Nephron (organoid): ENCODE data around the gene GARIN5A.

Source experiments
- H3K27ac Mint-ChIP-seq, 3 experiments: 2 replicates each; pipeline ENCODE4 v1.8.0; 2020; ENCODE audit warnings: mixed read lengths in 3 of 3, mild to moderate bottlenecking in 2 of 3, moderate library complexity in 1 of 3
- H3K27me3 Mint-ChIP-seq: 2 replicates; pipeline ENCODE4 v1.8.0; 2021; ENCODE audit warnings: low read depth, mild to moderate bottlenecking, moderate library complexity, mixed read lengths
- H3K36me3 Mint-ChIP-seq: 2 replicates; pipeline ENCODE4 v1.8.0; 2020; ENCODE audit warnings: low read depth, mixed read lengths
- H3K4me1 Mint-ChIP-seq: 2 replicates; pipeline ENCODE4 v1.8.0; 2020; ENCODE audit warnings: mixed read lengths
- H3K4me3 Mint-ChIP-seq, 3 experiments: 2 replicates each; pipeline ENCODE4 v1.8.0; 2020; ENCODE audit warnings: mild to moderate bottlenecking in 3 of 3, mixed read lengths in 3 of 3, moderate library complexity in 2 of 3
- H3K9me3 Mint-ChIP-seq: 2 replicates; pipeline ENCODE4 v1.8.0; 2020; ENCODE audit warnings: mixed read lengths
- TF ChIP-seq, protein P1 (sequence below), 3 experiments: fragments of 200-600 bp; sonication (generic); IDR thresholded peaks; one replicate each; pipeline ENCODE4 v1.5.0; 2021; ENCODE audit warnings: antibody characterized with exemption in 3 of 3; ENCODE audit not compliant: unreplicated experiment in 3 of 3

GARIN5A gene

DNA sequence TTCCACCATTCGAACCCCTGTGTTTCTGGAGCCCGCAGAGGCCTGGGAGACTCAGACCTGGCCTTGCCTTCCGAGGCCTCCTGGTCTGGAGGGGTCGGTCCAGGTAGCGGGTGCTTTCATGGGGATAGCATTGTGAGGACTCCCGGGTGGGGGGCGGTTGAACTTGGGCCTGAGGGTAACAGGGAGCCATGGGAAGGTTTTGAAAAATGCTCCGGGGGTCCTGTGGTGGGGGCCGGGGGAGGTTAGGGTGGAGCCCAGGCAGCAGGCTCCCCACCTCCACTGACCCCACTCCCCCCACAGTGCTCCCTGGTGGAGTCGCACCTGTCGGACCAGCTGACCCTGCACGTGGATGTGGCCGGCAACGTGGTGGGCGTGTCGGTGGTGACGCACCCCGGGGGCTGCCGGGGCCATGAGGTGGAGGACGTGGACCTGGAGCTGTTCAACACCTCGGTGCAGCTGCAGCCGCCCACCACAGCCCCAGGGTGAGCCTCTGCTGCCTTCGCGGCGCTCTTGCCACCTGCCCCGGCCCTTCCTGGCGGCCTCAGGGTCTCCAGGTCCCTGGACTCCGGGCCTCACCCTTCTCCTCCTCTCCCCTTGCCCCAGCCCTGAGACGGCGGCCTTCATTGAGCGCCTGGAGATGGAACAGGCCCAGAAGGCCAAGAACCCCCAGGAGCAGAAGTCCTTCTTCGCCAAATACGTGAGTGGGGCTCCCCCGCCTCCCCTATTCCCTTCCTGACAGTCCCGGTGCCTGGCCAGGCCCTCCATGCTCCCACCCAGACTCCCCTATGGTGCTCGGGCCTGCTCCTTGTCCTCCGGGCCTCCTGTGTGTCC lies 3.8 kb upstream of the GARIN5A start:
- TF ChIP-seq, protein P1, sequence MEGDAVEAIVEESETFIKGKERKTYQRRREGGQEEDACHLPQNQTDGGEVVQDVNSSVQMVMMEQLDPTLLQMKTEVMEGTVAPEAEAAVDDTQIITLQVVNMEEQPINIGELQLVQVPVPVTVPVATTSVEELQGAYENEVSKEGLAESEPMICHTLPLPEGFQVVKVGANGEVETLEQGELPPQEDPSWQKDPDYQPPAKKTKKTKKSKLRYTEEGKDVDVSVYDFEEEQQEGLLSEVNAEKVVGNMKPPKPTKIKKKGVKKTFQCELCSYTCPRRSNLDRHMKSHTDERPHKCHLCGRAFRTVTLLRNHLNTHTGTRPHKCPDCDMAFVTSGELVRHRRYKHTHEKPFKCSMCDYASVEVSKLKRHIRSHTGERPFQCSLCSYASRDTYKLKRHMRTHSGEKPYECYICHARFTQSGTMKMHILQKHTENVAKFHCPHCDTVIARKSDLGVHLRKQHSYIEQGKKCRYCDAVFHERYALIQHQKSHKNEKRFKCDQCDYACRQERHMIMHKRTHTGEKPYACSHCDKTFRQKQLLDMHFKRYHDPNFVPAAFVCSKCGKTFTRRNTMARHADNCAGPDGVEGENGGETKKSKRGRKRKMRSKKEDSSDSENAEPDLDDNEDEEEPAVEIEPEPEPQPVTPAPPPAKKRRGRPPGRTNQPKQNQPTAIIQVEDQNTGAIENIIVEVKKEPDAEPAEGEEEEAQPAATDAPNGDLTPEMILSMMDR (IDR thresholded peaks at IDR 0.05; ENCODE audit: unreplicated experiment in 3 of 3) = no peak
- Mint-ChIP-seq H3K9me3 (peaks cover 3% of the 10 kb centered on the region), H3K4me1 (peaks cover 14% of the 10 kb centered on the region), H3K36me3 (peaks cover 57% of the 10 kb centered on the region), H3K27ac (no peak overlapping the region), H3K27me3 (no peaks in the 10 kb centered on the region), H3K4me3 (no peak overlapping the region)

DNA sequence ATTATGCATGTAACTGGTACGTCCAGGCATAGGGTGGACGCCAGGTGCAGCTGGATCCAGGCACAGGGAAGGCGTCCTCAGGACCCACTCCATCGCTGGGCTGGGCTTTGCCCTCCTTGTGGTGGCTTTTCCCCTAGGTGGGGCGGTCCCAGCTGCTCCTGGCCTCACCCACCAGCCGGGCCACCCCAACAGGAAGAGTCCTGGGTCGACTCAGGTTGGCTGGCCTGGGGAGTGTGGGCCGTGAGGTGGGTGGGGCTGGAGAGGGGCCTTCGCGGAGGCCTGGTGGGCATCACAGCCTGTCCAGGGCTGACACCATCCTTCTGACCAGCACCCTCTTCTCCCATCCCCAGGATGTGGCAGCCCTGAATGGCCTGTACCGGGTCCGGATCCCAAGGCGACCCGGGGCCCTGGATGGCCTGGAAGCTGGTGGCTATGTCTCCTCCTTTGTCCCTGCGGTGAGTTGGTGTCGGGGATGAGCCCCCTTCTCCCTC lies 3.2 kb upstream of the GARIN5A start:
- peaks cover 50% of the 10 kb centered on the region for H3K36me3 Mint-ChIP-seq
- TF ChIP-seq, protein P1 (IDR thresholded peaks at IDR 0.05; ENCODE audit: unreplicated experiment in 3 of 3) = no peak
- H3K4me1 Mint-ChIP-seq = peaks cover 14% of the 10 kb centered on the region
- H3K9me3 Mint-ChIP-seq = peaks cover 3% of the 10 kb centered on the region
- no peak overlapping the region for H3K27ac Mint-ChIP-seq
- H3K4me3 Mint-ChIP-seq = no peak overlapping the region
- H3K27me3 Mint-ChIP-seq = no peaks in the 10 kb centered on the region

DNA sequence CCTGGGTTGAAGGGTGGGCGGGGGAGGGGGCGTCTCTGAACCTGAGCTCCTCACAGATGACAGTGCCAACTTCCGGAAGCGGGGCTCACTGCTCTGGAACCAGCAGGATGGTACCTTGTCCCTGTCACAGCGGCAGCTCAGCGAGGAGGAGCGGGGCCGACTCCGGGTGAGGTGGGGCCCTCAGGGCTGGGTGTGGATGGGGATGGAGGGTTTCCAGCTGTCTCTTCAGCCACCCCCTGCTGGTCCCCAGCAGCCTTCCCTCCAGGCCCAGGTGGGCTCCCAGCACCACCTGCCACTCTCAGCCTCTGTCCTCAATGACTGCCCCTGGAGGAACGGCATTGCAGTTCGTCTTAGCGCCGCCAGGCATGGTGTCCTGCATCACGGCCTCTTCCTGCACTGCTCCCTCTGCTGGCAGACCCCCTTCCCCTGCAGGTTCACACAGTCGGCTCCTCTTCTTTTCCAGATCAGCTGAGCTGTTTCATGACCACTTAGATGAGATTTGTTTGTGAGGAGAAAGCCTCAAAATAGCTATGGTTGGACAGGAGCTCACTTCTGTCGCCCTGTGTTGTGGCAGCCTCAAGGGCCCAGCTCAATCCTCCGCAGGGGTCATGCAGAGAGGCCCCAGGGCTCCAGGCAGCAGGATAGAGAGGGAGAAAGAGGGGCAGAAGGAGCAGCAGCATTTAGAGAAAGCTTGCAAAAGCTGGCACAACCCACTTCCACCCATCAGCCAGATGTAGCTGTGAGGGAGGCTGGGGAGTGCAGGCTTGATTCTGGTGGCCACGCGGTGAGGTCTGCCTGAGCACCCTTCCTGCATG lies 2.5 kb upstream of the GARIN5A start:
- peaks cover 47% of the 10 kb centered on the region for H3K36me3 Mint-ChIP-seq
- TF ChIP-seq, protein P1 (IDR thresholded peaks at IDR 0.05; ENCODE audit: unreplicated experiment in 3 of 3) = peak in 2 of 3 experiments; percentile 27
- peaks cover 3% of the 10 kb centered on the region for H3K9me3 Mint-ChIP-seq
- H3K4me3 Mint-ChIP-seq = peak overlapping the region; percentile 65 to 78 (median 65)
- no peak overlapping the region for H3K27ac Mint-ChIP-seq
- peaks cover 14% of the 10 kb centered on the region for H3K4me1 Mint-ChIP-seq
- no peaks in the 10 kb centered on the region for H3K27me3 Mint-ChIP-seq

DNA sequence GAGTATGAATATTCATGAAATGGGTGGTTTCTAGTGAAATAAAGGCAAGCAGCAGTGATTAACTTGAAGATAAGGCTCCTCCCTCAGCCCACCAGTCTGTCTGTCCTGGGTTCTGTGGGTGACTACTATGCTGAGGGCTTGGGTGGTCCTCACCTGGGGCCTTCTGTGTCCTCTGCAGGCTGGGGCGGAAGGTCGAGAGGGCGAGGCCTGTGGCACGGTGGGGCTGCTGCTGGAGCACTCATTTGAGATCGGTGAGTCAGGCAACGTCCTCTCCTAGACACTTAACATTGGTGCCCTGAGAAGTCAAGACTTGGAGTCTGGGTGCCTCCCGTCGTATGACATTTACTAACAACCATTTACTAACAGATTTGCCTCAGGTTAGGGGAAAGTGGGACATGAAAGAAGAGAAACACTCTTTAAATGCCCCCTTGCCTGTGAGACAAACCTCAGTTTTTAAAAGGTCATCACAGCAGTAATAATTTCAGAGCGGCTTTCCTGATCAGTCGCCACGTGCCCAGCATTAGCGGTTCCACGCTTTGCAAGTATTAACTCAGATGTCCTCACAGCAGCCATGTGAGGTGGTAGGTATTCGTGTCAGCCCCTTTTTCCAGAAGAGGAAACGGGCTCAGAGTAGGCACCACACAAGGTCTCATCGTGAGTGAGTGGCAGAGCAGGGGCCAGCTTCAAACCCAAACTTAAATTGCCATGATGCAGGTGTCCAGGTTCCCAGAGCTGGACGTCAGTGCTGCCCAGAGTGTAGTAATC lies 1.3 kb upstream of the GARIN5A start:
- Mint-ChIP-seq H3K4me3 (peak overlapping the region; percentile 97 to 98 (median 98)), H3K27me3 (no peaks in the 10 kb centered on the region), H3K27ac (peak overlapping the region in 2 of 3 experiments; percentile 0 to 61), H3K36me3 (peaks cover 41% of the 10 kb centered on the region), H3K9me3 (peaks cover 3% of the 10 kb centered on the region), H3K4me1 (peaks cover 14% of the 10 kb centered on the region)
- TF ChIP-seq, protein P1 (IDR thresholded peaks at IDR 0.05; ENCODE audit: unreplicated experiment in 3 of 3) = no peak

DNA sequence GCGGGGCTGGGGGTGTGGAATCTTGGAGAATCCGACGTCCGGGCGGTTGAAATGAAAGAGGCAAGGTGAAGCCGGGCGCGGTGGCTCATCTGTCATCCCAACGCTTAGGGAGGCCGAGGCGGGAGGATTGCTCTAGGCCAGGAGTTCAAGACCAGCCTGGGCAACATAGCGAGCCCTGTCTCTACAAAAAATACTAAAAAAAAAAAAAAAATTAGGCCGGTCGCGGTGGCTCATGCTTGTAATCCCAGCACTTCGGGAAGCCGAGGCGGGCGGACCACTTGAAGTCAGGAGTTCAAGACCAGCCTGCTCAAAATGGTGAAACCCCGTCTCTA lies 225 bp upstream of the GARIN5A start:
- H3K4me1 Mint-ChIP-seq = peaks cover 14% of the 10 kb centered on the region
- peaks cover 3% of the 10 kb centered on the region for H3K9me3 Mint-ChIP-seq
- peak overlapping the region; percentile 97 to 98 (median 98) for H3K4me3 Mint-ChIP-seq
- TF ChIP-seq, protein P1 (IDR thresholded peaks at IDR 0.05; ENCODE audit: unreplicated experiment in 3 of 3) = no peak
- peak overlapping the region; percentile 89 to 99 (median 98) for H3K27ac Mint-ChIP-seq
- peaks cover 36% of the 10 kb centered on the region for H3K36me3 Mint-ChIP-seq
- H3K27me3 Mint-ChIP-seq = no peaks in the 10 kb centered on the region
